ENCODE results near the gene PRDM16. TPM values are rescaled to one million over a fixed set of nuclear protein-coding genes. Genes with fewer than 3 reads are reported as not detected.

The PRDM16 gene
- total and polyA plus RNA-seq, 2 donors (not counting 1 experiment from before 2014, with no cell fraction given), result 0.03 to 0.12 TPM

- ATAC-seq (ENCODE audit: low read depth) (no peak), DNase-seq (no peak)
- Mint-ChIP-seq H3K27me3 (peaks cover 10% of the 10 kb centered on the region), H3K27ac (no peak overlapping the region), H3K4me3 (no peak overlapping the region), H3K4me1 (peaks cover 2% of the 10 kb centered on the region), H3K9me3 (ENCODE audit: insufficient read depth) (no peaks in the 10 kb centered on the region)
- H3K4me1 ChIP-seq (ENCODE audit: control insufficient read depth in 2 of 2, insufficient read depth in 2 of 2, low read length in 2 of 2), result peaks cover 0 to 5% of the 10 kb centered on the region in 2 donors
- H3K27me3 ChIP-seq (replicated peaks in 1 of 4; ENCODE audit: control extremely low read depth in 1 of 4, control insufficient read depth in 3 of 4, insufficient read depth in 4 of 4, low read length in 3 of 4), result peaks cover 0 to 7% (median 0%) of the 10 kb centered on the region in 4 experiments
- H4K20me1 ChIP-seq (ENCODE audit: control insufficient read depth, insufficient read depth, low read length, poor library complexity, severe bottlenecking), result no peaks in the 10 kb centered on the region
- TF ChIP-seq CTCF (IDR thresholded peaks at IDR 0.05) (no peak), EZH2 (IDR thresholded peaks at IDR 0.05; ENCODE audit: borderline replicate concordance, insufficient read depth, low read depth, low read length, poor library complexity, severe bottlenecking) (no peak)
- H3K36me3 ChIP-seq (replicated peaks in 1 of 2; ENCODE audit: control extremely low read depth in 1 of 2, control insufficient read depth in 1 of 2, extremely low read depth in 1 of 2, insufficient read depth in 2 of 2, low read length in 1 of 2), result no peaks in the 10 kb centered on the region
- H3K4me2 ChIP-seq (replicated peaks; ENCODE audit: low read depth, low read length, poor library complexity, severe bottlenecking), result no peak overlapping the region
- no peak overlapping the region for H3K27ac ChIP-seq (ENCODE audit: low read length in 2 of 2)
- H3K79me2 ChIP-seq (ENCODE audit: control insufficient read depth, insufficient read depth, low read length), result no peaks in the 10 kb centered on the region
- POLR2A ChIA-PET, result no interaction called here
- H3K4me3 ChIP-seq (ENCODE audit: control extremely low read depth in 1 of 5, extremely low read depth in 1 of 5, insufficient read depth in 1 of 5, low read depth in 2 of 5, low read length in 4 of 5), result no peak overlapping the region
- H3K9me3 ChIP-seq (ENCODE audit: control extremely low read depth in 1 of 3, control insufficient read depth in 2 of 3, insufficient read depth in 1 of 3, low read length in 2 of 3), result peaks cover 0 to 2% (median 0%) of the 10 kb centered on the region in 3 donors
- intact Hi-C loops (cut with micrococcal nuclease), result no loop called here
- CTCF ChIA-PET, result no interaction called here
- H2AFZ ChIP-seq (ENCODE audit: insufficient read depth, low read depth, low read length, poor library complexity, severe bottlenecking), result no peak overlapping the region
- WGBS (ENCODE audit: insufficient coverage), result 94% methylated on average over 34 of the region's 37 CpGs
- H3K9ac ChIP-seq (ENCODE audit: low read length), result no peak overlapping the region
Measured at GRCh38 chr1:3219005-3219790, 150.2 kb downstream of the PRDM16 start.

- ATAC-seq (ENCODE audit: low read depth) (no peak), DNase-seq (no peak)
- Mint-ChIP-seq H3K27ac (no peak overlapping the region), H3K27me3 (peaks cover 7% of the 10 kb centered on the region), H3K4me1 (peaks cover 2% of the 10 kb centered on the region), H3K4me3 (no peak overlapping the region), H3K9me3 (ENCODE audit: insufficient read depth) (no peaks in the 10 kb centered on the region)
- WGBS (ENCODE audit: insufficient coverage), result 91% methylated on average over 32 of the region's 32 CpGs
- Histone ChIP-seq H3K4me1 (ENCODE audit: control insufficient read depth in 2 of 2, insufficient read depth in 2 of 2, low read length in 2 of 2) (peaks cover 0 to 5% of the 10 kb centered on the region in 2 donors), H3K9me3 (ENCODE audit: control extremely low read depth in 1 of 3, control insufficient read depth in 2 of 3, insufficient read depth in 1 of 3, low read length in 2 of 3) (peaks cover 0 to 2% (median 0%) of the 10 kb centered on the region in 3 donors), H3K27me3 (replicated peaks in 1 of 4; ENCODE audit: control extremely low read depth in 1 of 4, control insufficient read depth in 3 of 4, insufficient read depth in 4 of 4, low read length in 3 of 4) (peaks cover 0 to 7% (median 0%) of the 10 kb centered on the region in 4 experiments), H3K79me2 (ENCODE audit: control insufficient read depth, insufficient read depth, low read length) (no peaks in the 10 kb centered on the region), H3K36me3 (replicated peaks in 1 of 2; ENCODE audit: control extremely low read depth in 1 of 2, control insufficient read depth in 1 of 2, extremely low read depth in 1 of 2, insufficient read depth in 2 of 2, low read length in 1 of 2) (no peaks in the 10 kb centered on the region), H4K20me1 (ENCODE audit: control insufficient read depth, insufficient read depth, low read length, poor library complexity, severe bottlenecking) (no peaks in the 10 kb centered on the region), H3K4me3 (ENCODE audit: control extremely low read depth in 1 of 5, extremely low read depth in 1 of 5, insufficient read depth in 1 of 5, low read depth in 2 of 5, low read length in 4 of 5) (no peak overlapping the region), H3K9ac (ENCODE audit: low read length) (no peak overlapping the region), H2AFZ (ENCODE audit: insufficient read depth, low read depth, low read length, poor library complexity, severe bottlenecking) (no peak overlapping the region), H3K27ac (ENCODE audit: low read length in 2 of 2) (no peak overlapping the region), H3K4me2 (replicated peaks; ENCODE audit: low read depth, low read length, poor library complexity, severe bottlenecking) (no peak overlapping the region)
- intact Hi-C loops (cut with micrococcal nuclease), result no loop called here
- CTCF ChIA-PET, result no interaction called here
- POLR2A ChIA-PET, result no interaction called here
- TF ChIP-seq EZH2 (IDR thresholded peaks at IDR 0.05; ENCODE audit: borderline replicate concordance, insufficient read depth, low read depth, low read length, poor library complexity, severe bottlenecking) (no peak), CTCF (IDR thresholded peaks at IDR 0.05) (no peak)
Measured at GRCh38 chr1:3219791-3220467, 150.9 kb downstream of the PRDM16 start.
